K562 (cell line): ENCODE results near the gene TAF12. TPM values are rescaled to one million over a fixed set of nuclear protein-coding genes. Genes with fewer than 3 reads are reported as not detected.

Experiments
- CCNT2 ChIP-seq: IDR thresholded peaks from 2 replicates; pipeline ENCODE4 v1.6.1; 2011; ENCODE audit warnings: borderline replicate concordance, low read depth, mild to moderate bottlenecking, moderate library complexity, mixed read lengths, low read length; ENCODE audit not compliant: insufficient read length; ENCODE audit errors: extremely low read depth
- DDX20 ChIP-seq: fragments of 450-650 bp; IDR thresholded peaks from 2 replicates; pipeline ENCODE4 v1.6.1; 2016; ENCODE audit warnings: missing genetic modification characterization, low read depth, mild to moderate bottlenecking, missing compliant biosample characterization, moderate library complexity
- ELF2 ChIP-seq: fragments of 250-450 bp; sonication (Bioruptor Pico); IDR thresholded peaks from 2 replicates; pipeline ENCODE4 v1.5.0; 2021; ENCODE audit warnings: mild to moderate bottlenecking
- ETV6 ChIP-seq, 3 experiments: fragments of 150-350 bp in 1 of 3; sonication (generic) in 1 of 3; formaldehyde crosslinking in 1 of 3; IDR thresholded peaks; 2 replicates each; pipeline versions ENCODE4 v1.6.1 to v1.8.0; 2014 to 2022; ENCODE audit warnings: borderline replicate concordance in 2 of 3, low read depth in 2 of 3, antibody characterized with exemption in 1 of 3, low read length in 1 of 3, mild to moderate bottlenecking in 1 of 3, missing genetic modification reagents in 1 of 3
- FUS ChIP-seq: fragments of 200-400 bp; formaldehyde crosslinking; optimal IDR thresholded peaks from 2 replicates; pipeline ENCODE3; 2017; ENCODE audit warnings: low read depth, low read length
- GATAD2A ChIP-seq: fragments of 450-650 bp; IDR thresholded peaks from 2 replicates; pipeline ENCODE4 v1.6.1; 2017
- HDAC3 ChIP-seq: fragments of 450-650 bp; IDR thresholded peaks from 2 replicates; pipeline ENCODE4 v1.6.1; 2018; ENCODE audit warnings: borderline replicate concordance, mild to moderate bottlenecking, moderate library complexity; ENCODE audit not compliant: partially characterized antibody
- POLR2B ChIP-seq: fragments of 450-650 bp; IDR thresholded peaks from 2 replicates; pipeline ENCODE4 v1.6.1; 2018; ENCODE audit warnings: low read depth; ENCODE audit not compliant: partially characterized antibody
- POLR2H ChIP-seq: IDR thresholded peaks from 2 replicates; pipeline ENCODE4 v1.6.1; 2016; ENCODE audit warnings: missing genetic modification characterization, low read depth, mild to moderate bottlenecking, control low read depth, missing compliant biosample characterization, moderate library complexity
- SAP30 ChIP-seq: fragments of 200-600 bp; sonication (generic); IDR thresholded peaks from 2 replicates; pipeline ENCODE4 v1.6.1; 2012; ENCODE audit warnings: borderline replicate concordance, low read depth, mild to moderate bottlenecking, moderate library complexity, low read length, control low read depth, inconsistent platforms; ENCODE audit not compliant: insufficient read depth, poor library complexity, severe bottlenecking
- ZFPM2 ChIP-seq: fragments of 250-450 bp; sonication (Bioruptor Pico); IDR thresholded peaks from 2 replicates; pipeline ENCODE4 v1.5.1; 2022; ENCODE audit warnings: mild to moderate bottlenecking
- polyA plus RNA-seq, 8 experiments: library from polyadenylated mRNA; depleted of rRNA in 4 of 8; stranded (reverse) in 5 of 8; unstranded in 3 of 8; fragments of >200 nt; fragmentation: Nextera tagmentation in 2 of 8; fragmentation: Illumina TruSeq in 1 of 8; extraction: Ambion mirVana in 2 of 8; extraction: Trizol in 1 of 8; gene quantifications; 2 replicates each; pipeline versions ENCODE4 v1.2.1 to v1.2.3, GENCODE V29; 2011 to 2014; ENCODE audit warnings: inconsistent platforms in 1 of 8, missing spikeins in 1 of 8
- total RNA-seq, 7 experiments: library from RNA; depleted of rRNA in 6 of 7; stranded (reverse); fragments of >200 nt in 6 of 7; fragmentation: Illumina TruSeq in 2 of 7; extraction: Trizol in 2 of 7; gene quantifications; 2 replicates each; pipeline versions ENCODE4 v1.2.1 to v1.2.3, GENCODE V29; 2011 to 2021; ENCODE audit warnings: low replicate concordance in 1 of 7
- TF ChIP-seq, protein P1 (sequence below), 2 experiments: IDR thresholded peaks; 2 replicates each; pipeline ENCODE4 v1.6.1; 2012; ENCODE audit warnings: improper control_type of control experiment in 2 of 2, low read depth in 2 of 2, low read length in 2 of 2, borderline replicate concordance in 1 of 2
- TF ChIP-seq, protein P2 (sequence below): fragments of 450-650 bp; IDR thresholded peaks from 2 replicates; pipeline ENCODE4 v1.6.1; 2016; ENCODE audit warnings: mild to moderate bottlenecking
- TF ChIP-seq, protein P3 (sequence below): fragments of 450-650 bp; IDR thresholded peaks from 2 replicates; pipeline ENCODE4 v1.6.1; 2016; ENCODE audit warnings: missing biosample characterization, missing genetic modification characterization
- TF ChIP-seq, protein P4 (sequence below): fragments of 450-650 bp; IDR thresholded peaks from 2 replicates; pipeline ENCODE4 v1.6.1; 2017; ENCODE audit warnings: antibody characterized with exemption

TAF12 gene
- total and polyA plus RNA-seq, 9 of the 15 experiments (the other 6 are each of a cell fraction or from before 2014, with no cell fraction given), result 31.6 to 89.0 (median 50.5) TPM

DNA sequence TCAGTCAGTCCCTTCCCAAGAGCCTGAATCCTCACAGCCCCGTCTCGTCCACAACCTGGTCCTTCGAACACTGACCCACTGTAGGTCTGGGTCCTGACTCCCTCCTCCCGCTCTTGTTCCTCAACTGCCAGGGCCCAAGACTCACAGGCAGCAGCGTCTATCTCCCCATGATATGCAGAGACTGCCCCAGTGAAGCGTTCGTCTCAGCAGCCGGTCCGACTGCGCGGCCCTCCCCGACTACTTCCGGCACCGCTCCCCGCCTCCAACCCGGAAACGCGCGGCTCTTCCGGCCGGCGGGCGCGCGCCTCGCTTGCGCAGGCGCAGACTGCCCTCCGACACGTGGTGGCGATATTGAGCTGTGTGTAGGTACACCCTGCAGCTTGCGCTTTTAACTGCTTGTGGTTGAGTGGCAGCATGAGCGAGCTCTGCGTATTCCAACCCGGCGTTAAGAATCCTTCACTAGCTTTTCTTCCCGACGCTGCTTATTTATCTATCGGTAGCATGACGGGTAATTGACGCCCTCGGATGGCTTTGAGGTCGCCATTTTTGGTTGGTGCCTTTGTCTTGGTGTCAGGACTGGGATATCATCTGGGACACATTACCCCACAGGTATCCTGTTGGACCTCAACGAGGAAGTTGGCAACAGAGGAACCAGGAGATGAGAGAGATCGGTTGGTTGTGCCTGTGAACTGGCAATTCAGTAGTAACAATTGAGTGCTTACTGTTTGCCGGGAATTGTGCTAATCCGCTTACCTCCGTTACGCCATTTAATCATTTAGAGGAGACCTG lies at the start of gene TAF12 (continued):
- TF ChIP-seq, protein P1, sequence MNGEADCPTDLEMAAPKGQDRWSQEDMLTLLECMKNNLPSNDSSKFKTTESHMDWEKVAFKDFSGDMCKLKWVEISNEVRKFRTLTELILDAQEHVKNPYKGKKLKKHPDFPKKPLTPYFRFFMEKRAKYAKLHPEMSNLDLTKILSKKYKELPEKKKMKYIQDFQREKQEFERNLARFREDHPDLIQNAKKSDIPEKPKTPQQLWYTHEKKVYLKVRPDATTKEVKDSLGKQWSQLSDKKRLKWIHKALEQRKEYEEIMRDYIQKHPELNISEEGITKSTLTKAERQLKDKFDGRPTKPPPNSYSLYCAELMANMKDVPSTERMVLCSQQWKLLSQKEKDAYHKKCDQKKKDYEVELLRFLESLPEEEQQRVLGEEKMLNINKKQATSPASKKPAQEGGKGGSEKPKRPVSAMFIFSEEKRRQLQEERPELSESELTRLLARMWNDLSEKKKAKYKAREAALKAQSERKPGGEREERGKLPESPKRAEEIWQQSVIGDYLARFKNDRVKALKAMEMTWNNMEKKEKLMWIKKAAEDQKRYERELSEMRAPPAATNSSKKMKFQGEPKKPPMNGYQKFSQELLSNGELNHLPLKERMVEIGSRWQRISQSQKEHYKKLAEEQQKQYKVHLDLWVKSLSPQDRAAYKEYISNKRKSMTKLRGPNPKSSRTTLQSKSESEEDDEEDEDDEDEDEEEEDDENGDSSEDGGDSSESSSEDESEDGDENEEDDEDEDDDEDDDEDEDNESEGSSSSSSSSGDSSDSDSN (IDR thresholded peaks at IDR 0.05; ENCODE audit: borderline replicate concordance in 1 of 2, low read depth in 2 of 2, low read length in 2 of 2), result no peak
- TF ChIP-seq POLR2H (peak; percentile 95), SAP30 (peak; percentile 31), FUS (no peak), DDX20 (tag) (no peak), POLR2B (peak; percentile 99), ETV6 (IDR thresholded peaks at IDR 0.05; ENCODE audit: borderline replicate concordance in 1 of 2, low read depth in 2 of 2, low read length in 1 of 2) (peak; percentile 94 to 98), ETV6 (CRISPR knock-in tag; IDR thresholded peaks at IDR 0.05; ENCODE audit: borderline replicate concordance) (peak; percentile 86), ZFPM2 (peak; percentile 82; the same call in 1 of the 2 replicates), GATAD2A (no peak), HDAC3 (peak; percentile 23), CCNT2 (peak; percentile 94), ELF2 (CRISPR knock-in tag) (peak; percentile 99)
- TF ChIP-seq, protein P2, sequence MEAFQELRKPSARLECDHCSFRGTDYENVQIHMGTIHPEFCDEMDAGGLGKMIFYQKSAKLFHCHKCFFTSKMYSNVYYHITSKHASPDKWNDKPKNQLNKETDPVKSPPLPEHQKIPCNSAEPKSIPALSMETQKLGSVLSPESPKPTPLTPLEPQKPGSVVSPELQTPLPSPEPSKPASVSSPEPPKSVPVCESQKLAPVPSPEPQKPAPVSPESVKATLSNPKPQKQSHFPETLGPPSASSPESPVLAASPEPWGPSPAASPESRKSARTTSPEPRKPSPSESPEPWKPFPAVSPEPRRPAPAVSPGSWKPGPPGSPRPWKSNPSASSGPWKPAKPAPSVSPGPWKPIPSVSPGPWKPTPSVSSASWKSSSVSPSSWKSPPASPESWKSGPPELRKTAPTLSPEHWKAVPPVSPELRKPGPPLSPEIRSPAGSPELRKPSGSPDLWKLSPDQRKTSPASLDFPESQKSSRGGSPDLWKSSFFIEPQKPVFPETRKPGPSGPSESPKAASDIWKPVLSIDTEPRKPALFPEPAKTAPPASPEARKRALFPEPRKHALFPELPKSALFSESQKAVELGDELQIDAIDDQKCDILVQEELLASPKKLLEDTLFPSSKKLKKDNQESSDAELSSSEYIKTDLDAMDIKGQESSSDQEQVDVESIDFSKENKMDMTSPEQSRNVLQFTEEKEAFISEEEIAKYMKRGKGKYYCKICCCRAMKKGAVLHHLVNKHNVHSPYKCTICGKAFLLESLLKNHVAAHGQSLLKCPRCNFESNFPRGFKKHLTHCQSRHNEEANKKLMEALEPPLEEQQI, result no peak
- TF ChIP-seq, protein P3, sequence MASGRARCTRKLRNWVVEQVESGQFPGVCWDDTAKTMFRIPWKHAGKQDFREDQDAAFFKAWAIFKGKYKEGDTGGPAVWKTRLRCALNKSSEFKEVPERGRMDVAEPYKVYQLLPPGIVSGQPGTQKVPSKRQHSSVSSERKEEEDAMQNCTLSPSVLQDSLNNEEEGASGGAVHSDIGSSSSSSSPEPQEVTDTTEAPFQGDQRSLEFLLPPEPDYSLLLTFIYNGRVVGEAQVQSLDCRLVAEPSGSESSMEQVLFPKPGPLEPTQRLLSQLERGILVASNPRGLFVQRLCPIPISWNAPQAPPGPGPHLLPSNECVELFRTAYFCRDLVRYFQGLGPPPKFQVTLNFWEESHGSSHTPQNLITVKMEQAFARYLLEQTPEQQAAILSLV, result no peak
- TF ChIP-seq, protein P4, sequence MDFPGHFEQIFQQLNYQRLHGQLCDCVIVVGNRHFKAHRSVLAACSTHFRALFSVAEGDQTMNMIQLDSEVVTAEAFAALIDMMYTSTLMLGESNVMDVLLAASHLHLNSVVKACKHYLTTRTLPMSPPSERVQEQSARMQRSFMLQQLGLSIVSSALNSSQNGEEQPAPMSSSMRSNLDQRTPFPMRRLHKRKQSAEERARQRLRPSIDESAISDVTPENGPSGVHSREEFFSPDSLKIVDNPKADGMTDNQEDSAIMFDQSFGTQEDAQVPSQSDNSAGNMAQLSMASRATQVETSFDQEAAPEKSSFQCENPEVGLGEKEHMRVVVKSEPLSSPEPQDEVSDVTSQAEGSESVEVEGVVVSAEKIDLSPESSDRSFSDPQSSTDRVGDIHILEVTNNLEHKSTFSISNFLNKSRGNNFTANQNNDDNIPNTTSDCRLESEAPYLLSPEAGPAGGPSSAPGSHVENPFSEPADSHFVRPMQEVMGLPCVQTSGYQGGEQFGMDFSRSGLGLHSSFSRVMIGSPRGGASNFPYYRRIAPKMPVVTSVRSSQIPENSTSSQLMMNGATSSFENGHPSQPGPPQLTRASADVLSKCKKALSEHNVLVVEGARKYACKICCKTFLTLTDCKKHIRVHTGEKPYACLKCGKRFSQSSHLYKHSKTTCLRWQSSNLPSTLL, result no peak
